ENCODE measurements around the gene CSDE1. TPM values are rescaled to one million over a fixed set of nuclear protein-coding genes. Genes with fewer than 3 reads are reported as not detected.

The CSDE1 gene
- polyA plus RNA-seq, 3 donors: 177 to 324 (median 251) TPM

DNA sequence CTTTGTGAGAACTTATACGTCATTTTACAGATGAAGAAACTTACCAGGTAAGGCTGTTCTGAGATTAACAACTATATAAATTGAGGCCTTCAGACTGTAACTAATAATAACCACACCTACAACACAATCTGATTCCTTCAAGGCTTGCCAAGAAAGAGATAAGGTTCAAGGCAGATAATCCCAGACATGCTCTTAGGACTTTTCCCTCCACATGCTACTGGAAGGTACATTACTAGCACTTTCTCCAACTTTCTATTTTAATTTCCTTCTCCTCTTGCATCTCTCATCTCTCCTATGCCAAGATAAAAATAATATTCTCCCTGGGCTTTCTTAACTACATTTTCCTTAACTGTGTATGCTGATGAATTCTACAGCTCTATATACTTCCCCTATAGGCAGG is 22.3 kb downstream of the CSDE1 start:
- Histone ChIP-seq H3K27me3 (ENCODE audit: control insufficient read depth in 2 of 2, insufficient read depth in 2 of 2, low read length in 2 of 2) (no peaks in the 10 kb centered on the region), H3K9ac (ENCODE audit: insufficient read depth, low read length, poor library complexity, severe bottlenecking) (no peak overlapping the region), H3K4me1 (ENCODE audit: control insufficient read depth in 1 of 2, insufficient read depth in 2 of 2, low read length in 2 of 2) (no peaks in the 10 kb centered on the region), H3K4me2 (replicated peaks; ENCODE audit: extremely low read depth, low read length, poor library complexity, severe bottlenecking) (no peak overlapping the region), H3K79me2 (ENCODE audit: insufficient read depth, low read length) (peaks cover 43% of the 10 kb centered on the region), H4K20me1 (ENCODE audit: insufficient read depth, low read length) (peaks cover 90% of the 10 kb centered on the region), H2AFZ (ENCODE audit: insufficient read depth, low read depth, low read length, poor library complexity, severe bottlenecking) (no peak overlapping the region), H3K4me3 (replicated peaks in 1 of 3; ENCODE audit: low read depth in 2 of 3, low read length in 3 of 3) (no peak overlapping the region), H3K36me3 (replicated peaks in 1 of 2; ENCODE audit: control insufficient read depth in 1 of 2, insufficient read depth in 2 of 2, low read length in 2 of 2) (peaks cover 92 to 100% of the 10 kb centered on the region in 2 donors), H3K9me3 (replicated peaks in 1 of 2; ENCODE audit: control insufficient read depth in 1 of 2, insufficient read depth in 1 of 2, low read length in 2 of 2) (no peaks in the 10 kb centered on the region), H3K27ac (ENCODE audit: low read depth in 1 of 2, low read length in 2 of 2) (no peak overlapping the region)
- Mint-ChIP-seq H3K4me3 (no peak overlapping the region), H3K27me3 (ENCODE audit: low read depth in 3 of 3) (no peaks in the 10 kb centered on the region), H3K27ac (peak overlapping the region in 1 of 7 donors; percentile 10), H3K36me3 (peaks cover 84 to 92% of the 10 kb centered on the region in 2 donors), H3K4me1 (no peaks in the 10 kb centered on the region), H3K9me3 (no peaks in the 10 kb centered on the region)
- intact Hi-C loops (cut with micrococcal nuclease): no loop called here
- DNase-seq: no peak
- WGBS (ENCODE audit: insufficient coverage): no CpG with 5 or more reads among the region's 1 CpG
- TF ChIP-seq CTCF (IDR thresholded peaks at IDR 0.05): no peak

DNA sequence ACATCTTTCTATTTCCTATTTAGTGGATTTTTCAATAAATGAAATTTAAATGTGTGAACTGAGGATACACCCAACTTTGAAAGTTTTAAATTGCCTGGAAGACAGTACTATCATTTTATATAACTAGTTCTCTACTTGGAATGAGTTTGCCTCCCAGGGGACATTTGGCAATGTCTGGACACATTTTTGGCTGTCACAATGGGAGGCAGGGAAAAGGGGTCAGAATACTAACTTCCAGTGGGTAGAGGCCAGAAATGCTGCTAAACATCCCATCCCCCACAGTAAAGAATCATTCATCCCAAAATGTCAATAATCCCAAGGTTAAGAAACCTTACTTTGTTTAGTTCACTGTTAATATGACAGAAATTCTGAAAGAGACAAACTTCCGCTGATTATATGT is 28.0 kb downstream of the CSDE1 start:
- Histone ChIP-seq H3K4me3 (replicated peaks in 1 of 3; ENCODE audit: low read depth in 2 of 3, low read length in 3 of 3) (no peak overlapping the region), H3K27ac (ENCODE audit: low read depth in 1 of 2, low read length in 2 of 2) (no peak overlapping the region), H3K27me3 (ENCODE audit: control insufficient read depth in 2 of 2, insufficient read depth in 2 of 2, low read length in 2 of 2) (no peaks in the 10 kb centered on the region), H3K4me2 (replicated peaks; ENCODE audit: extremely low read depth, low read length, poor library complexity, severe bottlenecking) (no peak overlapping the region), H3K4me1 (ENCODE audit: control insufficient read depth in 1 of 2, insufficient read depth in 2 of 2, low read length in 2 of 2) (no peaks in the 10 kb centered on the region), H3K36me3 (replicated peaks in 1 of 2; ENCODE audit: control insufficient read depth in 1 of 2, insufficient read depth in 2 of 2, low read length in 2 of 2) (peaks cover 98 to 100% of the 10 kb centered on the region in 2 donors), H2AFZ (ENCODE audit: insufficient read depth, low read depth, low read length, poor library complexity, severe bottlenecking) (no peak overlapping the region), H3K79me2 (ENCODE audit: insufficient read depth, low read length) (peaks cover 17% of the 10 kb centered on the region), H3K9me3 (replicated peaks in 1 of 2; ENCODE audit: control insufficient read depth in 1 of 2, insufficient read depth in 1 of 2, low read length in 2 of 2) (no peaks in the 10 kb centered on the region), H4K20me1 (ENCODE audit: insufficient read depth, low read length) (peaks cover 71% of the 10 kb centered on the region), H3K9ac (ENCODE audit: insufficient read depth, low read length, poor library complexity, severe bottlenecking) (no peak overlapping the region)
- Mint-ChIP-seq H3K9me3 (no peaks in the 10 kb centered on the region), H3K36me3 (peaks cover 91 to 98% of the 10 kb centered on the region in 2 donors), H3K27me3 (ENCODE audit: low read depth in 3 of 3) (no peaks in the 10 kb centered on the region), H3K4me1 (no peaks in the 10 kb centered on the region), H3K4me3 (no peak overlapping the region), H3K27ac (no peak overlapping the region)
- no CpG with 5 or more reads among the region's 1 CpG for WGBS (ENCODE audit: insufficient coverage)
- no peak for DNase-seq
- no peak for TF ChIP-seq CTCF (IDR thresholded peaks at IDR 0.05)
- intact Hi-C loops (cut with micrococcal nuclease): no loop called here

Measured in CD14-positive monocyte (primary cell).